Erythroblast (primary cell): ENCODE results near the gene PEX26.

Experiments used
- GATA1 ChIP-seq: IDR thresholded peaks from 2 replicates; pipeline ENCODE4 v1.6.1; 2011; ENCODE audit warnings: low read depth, mild to moderate bottlenecking, control low read depth, low read length, moderate library complexity
- POLR2A ChIP-seq: IDR thresholded peaks from 2 replicates; pipeline ENCODE4 v1.6.1; 2011; ENCODE audit warnings: mild to moderate bottlenecking, low read length

DNA sequence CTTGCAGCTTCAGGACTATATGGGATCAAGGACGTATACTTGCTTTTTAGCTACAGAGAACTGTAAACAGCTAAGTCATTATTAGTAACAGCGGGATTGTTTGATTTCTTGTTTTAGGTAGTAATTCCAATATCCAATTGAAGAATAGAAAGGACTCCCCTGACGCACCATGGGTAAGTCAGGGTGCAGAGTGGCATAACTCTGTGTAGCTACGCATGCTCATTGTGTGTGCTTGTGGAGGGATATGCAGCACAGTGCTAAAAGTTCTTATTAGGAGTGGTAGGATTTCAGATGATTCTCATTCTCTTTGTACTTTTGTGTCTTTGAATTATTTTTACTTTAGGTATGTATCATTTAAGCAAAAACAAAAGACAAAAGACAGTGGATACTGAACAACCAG lies 7.7 kb upstream of the PEX26 start:
- no peak for TF ChIP-seq POLR2A
- TF ChIP-seq GATA1, result no peak
